Activated CD8-positive, alpha-beta memory T cell treated with anti-CD3 and anti-CD28 coated beads, Interleukin-2, amount 50 U/mL, for 24 hours (primary cell): Measurements from ENCODE around the gene FTHL17.

Source experiments
- DNase-seq: peaks from one replicate; pipeline ENCODE4 v3.0.0-alpha.2; 2020; ENCODE audit errors: extremely low read depth

The FTHL17 gene

GRCh38 chrX:31071725-31072124 lies at the start of gene FTHL17:
Gene FTHL17, minus strand, starts transcription at chrX:31072041. Its CDS starts 88 bp downstream, at chrX:31071953.
- no peak for DNase-seq

- DNase-seq, result no peak
These were observed 45.4 kb upstream of the FTHL17 start for GRCh38 chrX:31117266-31117665.

- no peak for DNase-seq
These were observed 43.6 kb upstream of the FTHL17 start for GRCh38 chrX:31115398-31115797.

GRCh38 chrX:31114858-31115257 lies 43.0 kb upstream of the FTHL17 start:
- DNase-seq, result no peak

GRCh38 chrX:31112226-31112999 lies 40.6 kb upstream of the FTHL17 start:
- DNase-seq, result no peak

- DNase-seq, result no peak
These were observed 38.8 kb upstream of the FTHL17 start for GRCh38 chrX:31110657-31111056.

GRCh38 chrX:31099536-31100090 lies 27.8 kb upstream of the FTHL17 start:
- peak; percentile 2 for DNase-seq

GRCh38 chrX:31098079-31098478 lies 26.2 kb upstream of the FTHL17 start:
- no peak for DNase-seq

GRCh38 chrX:31093639-31093975 lies 21.8 kb upstream of the FTHL17 start:
- no peak for DNase-seq

GRCh38 chrX:31092970-31093638 lies 21.3 kb upstream of the FTHL17 start:
- no peak for DNase-seq

- no peak for DNase-seq
These were observed 20.6 kb upstream of the FTHL17 start for GRCh38 chrX:31092476-31092875.

- DNase-seq, result no peak
These were observed 20.0 kb upstream of the FTHL17 start for GRCh38 chrX:31091819-31092218.

GRCh38 chrX:31074522-31074921 lies 2.7 kb upstream of the FTHL17 start:
- DNase-seq, result no peak

GRCh38 chrX:31071262-31071661 lies 579 bp downstream of the FTHL17 start:
- DNase-seq, result no peak

GRCh38 chrX:31070057-31070468 lies 1.8 kb downstream of the FTHL17 start:
- DNase-seq, result no peak

GRCh38 chrX:31063114-31063513 lies 8.7 kb downstream of the FTHL17 start:
- DNase-seq, result no peak

- no peak for DNase-seq
These were observed 10.8 kb downstream of the FTHL17 start for GRCh38 chrX:31061091-31061490.

- no peak for DNase-seq
These were observed 11.8 kb downstream of the FTHL17 start for GRCh38 chrX:31060016-31060415.

GRCh38 chrX:31058284-31058683 lies 13.6 kb downstream of the FTHL17 start:
- no peak for DNase-seq

GRCh38 chrX:31057691-31058090 lies 14.2 kb downstream of the FTHL17 start:
- no peak for DNase-seq

GRCh38 chrX:31057291-31057690 lies 14.6 kb downstream of the FTHL17 start:
- no peak for DNase-seq

- DNase-seq, result no peak
These were observed 18.2 kb downstream of the FTHL17 start for GRCh38 chrX:31053621-31054020.

GRCh38 chrX:31039327-31039711 lies 32.5 kb downstream of the FTHL17 start:
- no peak for DNase-seq
